Transverse colon (tissue), 4 donors: ENCODE data around the gene PRXL2C. TPM values are rescaled to one million over a fixed set of nuclear protein-coding genes. Genes with fewer than 3 reads are reported as not detected.

Experiments
- DNase-seq: peaks from one replicate; pipeline ENCODE4 v3.0.0-alpha.2; 2019
- H3K27ac ChIP-seq, 4 donors: fragments of 200-600 bp; sonication (generic); 2 replicates each; pipeline ENCODE4 v1.5.1; 2016 to 2018; ENCODE audit warnings: inconsistent platforms in 4 of 4
- H3K27me3 ChIP-seq: fragments of 200-600 bp; sonication (generic); 2 replicates; pipeline ENCODE4 v1.5.1; 2017; ENCODE audit warnings: inconsistent platforms
- H3K36me3 ChIP-seq, 4 donors: fragments of 200-600 bp; sonication (generic); 2 replicates each; pipeline ENCODE4 v1.5.1; 2017 to 2019; ENCODE audit warnings: inconsistent platforms in 4 of 4
- H3K4me1 ChIP-seq, 4 donors: fragments of 200-600 bp; sonication (generic); 2 replicates each; pipeline ENCODE4 v1.5.1; 2017 to 2020; ENCODE audit warnings: inconsistent platforms in 4 of 4
- H3K4me3 ChIP-seq, 4 donors: fragments of 200-600 bp; sonication (generic); 1 replicate in 1 of 4; 2 replicates in 3 of 4; pipeline versions ENCODE4 v1.5.1 to v1.6.1; 2017 to 2019; ENCODE audit warnings: inconsistent platforms in 4 of 4
- H3K9me3 ChIP-seq, 2 donors: fragments of 200-600 bp; sonication (generic); 2 replicates each; pipeline ENCODE4 v1.5.1; 2017 to 2019; ENCODE audit warnings: inconsistent platforms in 2 of 2
- CTCF ChIP-seq, 5 experiments: fragments of 200-600 bp in 3 of 5; fragments of 450-650 bp in 2 of 5; sonication (generic) in 3 of 5; IDR thresholded peaks; 1 replicate in 2 of 5; 2 replicates in 3 of 5; pipeline ENCODE4 v1.5.1; 2016 to 2017; ENCODE audit warnings: antibody characterized with exemption in 5 of 5, inconsistent platforms in 3 of 5, mild to moderate bottlenecking in 2 of 5, moderate library complexity in 1 of 5
- EP300 ChIP-seq: sonication (generic); formaldehyde crosslinking; IDR thresholded peaks from one replicate; pipeline ENCODE4 v1.6.1; 2017; ENCODE audit warnings: antibody characterized with exemption, low read depth
- POLR2A ChIP-seq: fragments of 450-650 bp; IDR thresholded peaks from one replicate; pipeline ENCODE4 v1.6.1; 2016; ENCODE audit warnings: antibody characterized with exemption, mild to moderate bottlenecking, moderate library complexity
- POLR2AphosphoS5 ChIP-seq, 3 donors: sonication (generic); formaldehyde crosslinking; IDR thresholded peaks; one replicate each; pipeline ENCODE4 v1.6.1; 2016; ENCODE audit warnings: antibody characterized with exemption in 3 of 3
- WGBS, 2 donors: methylation state at CpG; one replicate each; pipeline ENCODE4 v1.1.5; 2018; ENCODE audit warnings: low coverage in 1 of 2; 5-methylcytosine and 5-hydroxymethylcytosine counted together
- in situ Hi-C, 4 donors: fragments of 200-750 bp; cut with MboI; loops; one replicate each; pipeline versions ENCODE4 v1.15.0 to v1.15.1; 2017; ENCODE audit warnings: low sequenced_read_pairs in 3 of 4, low pct_ligation_motif_present in 1 of 4, low pct_unique_long_range_greater_than_20kb in 1 of 4
- intact Hi-C: fragments of 100-400 bp; cut with DNase I; formaldehyde crosslinking; loops from one replicate; pipeline ENCODE4 v1.15.1; 2023; ENCODE audit warnings: low total_unique reads
- total RNA-seq, 4 donors: library from RNA; depleted of rRNA; stranded (reverse); fragments of >200 nt; gene quantifications; one replicate each; pipeline ENCODE4 v1.1.0, GENCODE V29; 2016

The PRXL2C gene
- total RNA-seq, 4 donors from 2014 or later, result 2.6 to 7.0 (median 3.6) TPM

- in situ Hi-C loops, result loop anchor here in 3 of 4 donors (5.0 to 25.0 kb wide), 3 partner anchors 210 to 327 kb away; no protein-coding TSS in a partner anchor
- DNase-seq, result peak; percentile 81
- peak overlapping the region; percentile 94 to 96 (median 96) for H3K27ac ChIP-seq
- no peaks in the 10 kb centered on the region for H3K9me3 ChIP-seq
- intact Hi-C loops, result loop anchor here (1.0 to 10.0 kb wide), 3 partner anchors 87 to 240 kb away; partner anchors contain the start of genes HABP4 and ZNF367
- WGBS, 2 donors, result 0% methylated on average over 71 of the region's 74 CpGs; no CpG with 5 or more reads in 1 of the 2 donors
- peak overlapping the region; percentile 63 to 76 (median 65) for H3K4me3 ChIP-seq
- H3K4me1 ChIP-seq, result peaks cover 6 to 18% (median 10%) of the 10 kb centered on the region in 4 donors
- H3K36me3 ChIP-seq, result peaks cover 0 to 8% (median 4%) of the 10 kb centered on the region in 4 donors
- no peaks in the 10 kb centered on the region for H3K27me3 ChIP-seq
- TF ChIP-seq CTCF (IDR thresholded peaks at IDR 0.05), result peak in 1 of 5 experiments; percentile 14
- peak; percentile 38 for TF ChIP-seq POLR2A
- TF ChIP-seq EP300, result no peak
- TF ChIP-seq POLR2AphosphoS5 (IDR thresholded peaks at IDR 0.05), result peak; percentile 56 to 65 (median 61)
Measured at GRCh38 chr9:96654450-96655197, 493 bp downstream of the PRXL2C start.

- TF ChIP-seq POLR2A, result no peak
- TF ChIP-seq EP300, result no peak
- TF ChIP-seq CTCF (IDR thresholded peaks at IDR 0.05), result peak in 4 of 5 experiments; percentile 15 to 44 (median 38)
- intact Hi-C loops, result loop anchor here (10.0 kb wide), 2 partner anchors 197 to 237 kb away; partner anchors contain the start of genes HABP4 and ZNF367
- no peak overlapping the region for H3K27ac ChIP-seq
- peaks cover 0 to 14% (median 4%) of the 10 kb centered on the region in 4 donors for H3K36me3 ChIP-seq
- H3K27me3 ChIP-seq, result no peaks in the 10 kb centered on the region
- in situ Hi-C loops, result loop anchor here in 3 of 4 donors (10.0 to 25.0 kb wide), 2 partner anchors 207 to 314 kb away; no protein-coding TSS in a partner anchor
- H3K9me3 ChIP-seq, result no peaks in the 10 kb centered on the region
- peaks cover 6 to 18% (median 10%) of the 10 kb centered on the region in 4 donors for H3K4me1 ChIP-seq
- no peak for DNase-seq
- no peak overlapping the region for H3K4me3 ChIP-seq
Measured at GRCh38 chr9:96651626-96652025, 3.5 kb downstream of the PRXL2C start.

GRCh38 chr9:96649620-96650324 lies 5.3 kb downstream of the PRXL2C start:
- no peak overlapping the region for H3K27ac ChIP-seq
- peaks cover 0 to 14% (median 7%) of the 10 kb centered on the region in 4 donors for H3K36me3 ChIP-seq
- TF ChIP-seq EP300, result no peak
- TF ChIP-seq POLR2AphosphoS5 (IDR thresholded peaks at IDR 0.05), result no peak
- TF ChIP-seq CTCF (IDR thresholded peaks at IDR 0.05), result no peak
- no peak for TF ChIP-seq POLR2A
- in situ Hi-C loops, result loop anchor here in 3 of 4 donors (10.0 to 25.0 kb wide), 2 partner anchors 205 to 312 kb away; no protein-coding TSS in a partner anchor
- no peaks in the 10 kb centered on the region for H3K27me3 ChIP-seq
- 71 to 77% methylated on average over 1 of the region's 1 CpG for WGBS, 2 donors
- intact Hi-C loops, result loop anchor here (10.0 kb wide), 2 partner anchors 195 to 235 kb away; partner anchors contain the start of genes HABP4 and ZNF367
- H3K4me3 ChIP-seq, result no peak overlapping the region
- H3K4me1 ChIP-seq, result peaks cover 6 to 10% (median 7%) of the 10 kb centered on the region in 4 donors
- DNase-seq, result no peak
- no peaks in the 10 kb centered on the region for H3K9me3 ChIP-seq
